Kasumi-1 (cell line): ENCODE measurements around the gene MEFV.
"Not testable (repeated sequence)": the region's sequence is repeated elsewhere in the genome, so short reads cannot be mapped to it uniquely, and the experiment has no call there.

ENCODE experiments used
- DNase-seq, 2 experiments: peaks; one replicate each; lab custom pipeline; 2025; lab: John Stamatoyannopoulos, UW

The MEFV gene, protein sequence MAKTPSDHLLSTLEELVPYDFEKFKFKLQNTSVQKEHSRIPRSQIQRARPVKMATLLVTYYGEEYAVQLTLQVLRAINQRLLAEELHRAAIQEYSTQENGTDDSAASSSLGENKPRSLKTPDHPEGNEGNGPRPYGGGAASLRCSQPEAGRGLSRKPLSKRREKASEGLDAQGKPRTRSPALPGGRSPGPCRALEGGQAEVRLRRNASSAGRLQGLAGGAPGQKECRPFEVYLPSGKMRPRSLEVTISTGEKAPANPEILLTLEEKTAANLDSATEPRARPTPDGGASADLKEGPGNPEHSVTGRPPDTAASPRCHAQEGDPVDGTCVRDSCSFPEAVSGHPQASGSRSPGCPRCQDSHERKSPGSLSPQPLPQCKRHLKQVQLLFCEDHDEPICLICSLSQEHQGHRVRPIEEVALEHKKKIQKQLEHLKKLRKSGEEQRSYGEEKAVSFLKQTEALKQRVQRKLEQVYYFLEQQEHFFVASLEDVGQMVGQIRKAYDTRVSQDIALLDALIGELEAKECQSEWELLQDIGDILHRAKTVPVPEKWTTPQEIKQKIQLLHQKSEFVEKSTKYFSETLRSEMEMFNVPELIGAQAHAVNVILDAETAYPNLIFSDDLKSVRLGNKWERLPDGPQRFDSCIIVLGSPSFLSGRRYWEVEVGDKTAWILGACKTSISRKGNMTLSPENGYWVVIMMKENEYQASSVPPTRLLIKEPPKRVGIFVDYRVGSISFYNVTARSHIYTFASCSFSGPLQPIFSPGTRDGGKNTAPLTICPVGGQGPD

DNA sequence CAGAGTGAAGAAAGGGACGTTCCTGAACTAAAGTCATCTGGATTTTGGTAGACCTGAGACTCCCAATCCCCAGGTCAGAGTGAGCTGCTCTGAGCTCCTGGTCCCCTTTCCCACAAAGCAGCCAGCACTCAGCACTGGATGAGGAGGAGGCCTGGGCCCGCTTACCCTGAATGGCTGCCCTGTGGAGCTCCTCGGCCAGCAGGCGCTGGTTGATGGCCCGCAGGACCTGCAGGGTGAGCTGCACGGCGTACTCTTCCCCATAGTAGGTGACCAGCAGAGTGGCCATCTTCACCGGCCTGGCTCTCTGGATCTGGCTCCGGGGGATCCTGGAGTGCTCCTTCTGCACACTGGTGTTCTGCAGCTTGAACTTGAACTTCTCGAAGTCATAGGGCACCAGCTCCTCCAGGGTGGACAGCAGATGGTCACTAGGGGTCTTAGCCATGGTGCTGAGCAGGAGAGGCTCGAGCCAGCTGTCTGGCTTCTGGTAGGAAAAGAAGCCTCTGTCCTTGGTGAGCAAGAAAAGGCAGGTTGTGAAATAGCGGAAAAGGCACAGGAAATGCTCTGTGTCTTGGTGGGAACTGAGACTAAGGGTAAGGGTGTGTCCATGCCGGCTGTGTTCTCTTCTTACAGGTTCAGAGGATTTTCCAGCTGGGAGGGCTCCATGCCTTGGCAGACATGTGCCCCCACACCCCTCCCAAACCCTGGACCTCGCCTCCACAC lies at the start of gene MEFV:
Gene MEFV (minus strand): TSS at position 488 of the 720 bp plus-strand sequence. CDS start 46 bp downstream, at position 442.
- DNase-seq, result peak; percentile 41 to 50

DNA sequence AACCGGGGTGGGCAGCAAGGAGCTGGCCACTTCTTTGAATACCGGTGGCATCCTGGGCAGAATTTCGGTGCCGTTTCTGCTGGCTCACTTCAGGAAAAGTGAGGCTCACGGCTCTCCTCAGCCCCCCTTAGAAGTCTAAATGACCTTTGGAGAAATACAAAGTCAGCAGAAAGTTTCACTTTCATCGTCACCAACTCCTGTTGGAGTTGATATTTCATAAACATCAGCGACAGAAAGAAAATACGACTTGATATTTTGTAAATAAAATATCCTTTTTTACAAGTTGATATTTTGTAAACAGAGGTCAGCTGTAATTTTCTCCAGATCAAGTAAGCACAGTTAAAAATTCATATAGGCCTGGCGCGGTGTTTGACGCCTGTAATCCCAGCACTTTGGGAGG lies 49.6 kb upstream of the MEFV start:
- DNase-seq, result no peak

DNA sequence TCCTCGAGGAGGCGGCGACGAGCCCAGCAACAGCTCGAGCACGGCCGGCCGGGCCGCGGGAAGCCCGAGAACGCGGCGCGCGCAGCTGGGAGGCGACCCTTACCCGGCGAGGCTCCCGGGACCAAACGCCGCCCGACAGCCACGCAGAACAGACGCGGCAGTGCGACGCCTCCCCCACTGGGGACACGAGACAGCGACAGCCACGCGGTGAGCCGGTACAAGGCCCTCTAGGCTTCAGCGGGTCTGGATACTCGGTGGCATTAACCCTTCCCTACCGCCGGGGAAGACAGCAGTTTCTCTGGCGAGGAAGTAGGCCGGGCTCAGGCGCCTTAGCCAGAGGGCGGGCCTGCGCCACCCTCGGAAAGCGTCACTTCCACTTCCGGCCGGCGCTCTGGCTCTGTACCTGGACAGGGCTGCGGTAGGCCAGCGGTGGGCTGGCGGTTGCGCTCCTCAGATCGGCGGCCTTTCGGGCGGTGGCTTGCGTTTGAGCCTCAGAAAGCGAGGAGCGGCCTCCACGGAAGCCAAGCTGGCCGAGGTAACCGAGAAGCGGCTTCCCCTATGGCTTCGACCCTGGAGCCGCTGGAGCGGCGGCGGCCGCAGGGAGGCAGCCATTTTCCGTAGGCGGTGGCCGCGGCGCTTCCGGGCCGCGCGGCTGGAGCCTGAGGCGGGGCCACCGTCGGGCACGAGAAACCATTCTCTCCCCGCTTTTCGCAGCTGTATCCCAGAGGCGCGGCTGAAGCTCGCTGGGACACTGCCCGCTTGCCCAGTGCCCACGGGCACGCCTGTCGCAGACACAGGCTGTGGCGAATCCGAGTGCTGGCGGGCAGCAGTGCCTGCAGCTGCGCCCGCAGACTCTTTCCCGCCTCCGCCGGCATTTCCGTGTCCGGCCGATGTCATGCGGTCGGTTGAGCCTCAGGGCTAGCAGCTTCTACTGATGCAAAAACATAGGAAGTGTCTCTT lies 49.0 kb upstream of the MEFV start, which contains the start of the genes TIGD7 and ZNF75A:
Gene TIGD7 (minus strand): TSS at position 322 of the 960 bp plus-strand sequence. CDS start 4,816 bp downstream, outside the sequence.
Gene ZNF75A (plus strand): TSS at position 389 of the 960 bp plus-strand sequence. CDS start 2,932 bp downstream, outside the sequence.
- DNase-seq, result no peak

DNA sequence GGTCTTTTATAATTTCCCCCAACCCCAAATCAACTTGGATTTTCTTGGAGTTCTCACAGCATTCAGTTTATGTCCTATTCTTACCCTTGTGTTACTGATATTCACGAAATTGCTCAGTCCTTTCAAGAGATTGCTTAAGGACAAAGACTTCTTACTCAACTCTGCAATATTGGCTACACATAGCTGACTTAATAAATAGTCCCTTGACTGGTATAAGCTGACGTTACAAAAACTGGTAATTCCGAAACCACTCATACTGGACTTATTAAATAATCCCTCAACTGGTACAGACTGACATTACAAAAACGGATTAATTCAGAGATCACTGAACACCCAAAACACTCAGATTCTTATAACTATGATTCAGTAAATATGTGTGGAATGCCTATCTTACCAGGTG lies 47.9 kb upstream of the MEFV start:
- no peak for DNase-seq

DNA sequence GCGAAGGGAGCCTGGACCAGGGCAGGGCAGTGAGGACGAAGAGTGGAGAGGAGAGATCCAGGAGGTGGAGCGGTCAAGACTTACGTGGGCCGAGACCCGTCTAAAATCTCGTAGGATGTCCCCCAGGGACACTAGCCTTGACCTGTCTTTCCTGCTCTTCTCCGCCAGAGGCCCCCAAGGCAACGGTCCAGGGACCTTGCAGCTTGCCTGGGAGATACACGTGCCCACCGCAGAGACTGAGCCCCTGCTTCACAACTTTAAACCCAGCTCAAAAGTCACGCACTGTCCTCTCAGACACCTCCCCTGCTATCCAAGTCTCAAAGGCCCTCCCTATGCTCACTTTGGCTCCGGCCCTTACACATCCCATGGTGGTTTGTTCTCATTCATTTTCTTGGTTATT lies 39.4 kb upstream of the MEFV start:
- no peak for DNase-seq

DNA sequence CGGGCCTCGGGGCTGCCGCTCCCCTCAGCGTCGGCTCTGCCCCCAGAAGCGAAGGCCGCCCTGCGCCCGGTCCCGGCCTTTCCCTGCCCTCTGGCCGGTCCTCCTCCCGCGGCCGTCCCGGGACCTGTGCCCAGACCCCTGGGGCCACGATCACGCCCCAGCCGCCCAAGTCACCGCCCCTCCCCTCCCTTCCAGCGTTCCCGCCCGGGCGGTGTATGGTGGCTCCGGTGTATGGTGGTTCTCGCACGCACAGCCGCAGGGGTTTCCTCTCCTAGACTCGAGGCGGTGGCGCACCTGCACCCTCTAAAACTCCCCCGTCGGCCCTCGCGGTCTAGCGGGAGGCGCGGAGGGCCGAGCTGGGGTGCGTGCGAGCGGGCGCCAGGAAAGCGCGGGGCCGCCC lies 38.8 kb upstream of the MEFV start:
- no peak for DNase-seq

DNA sequence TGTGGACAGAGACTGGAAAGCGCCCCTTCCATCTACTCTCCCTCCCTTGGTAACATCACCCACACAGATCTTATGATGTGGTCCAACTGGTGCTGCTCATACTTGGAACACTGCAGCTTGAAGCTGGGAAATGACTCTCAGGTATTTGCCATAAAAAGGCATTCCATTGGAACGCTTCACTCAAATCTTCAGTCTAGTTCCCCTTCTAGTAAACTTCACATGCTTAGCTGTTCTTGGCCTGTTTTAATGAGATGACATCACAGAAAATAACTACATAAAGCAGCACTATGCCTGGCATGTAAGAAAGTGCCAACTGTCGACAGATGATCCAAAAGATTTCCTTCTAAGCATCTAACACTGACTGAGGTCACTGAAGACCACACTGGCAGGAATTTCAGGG lies 36.2 kb upstream of the MEFV start:
- no peak for DNase-seq

DNA sequence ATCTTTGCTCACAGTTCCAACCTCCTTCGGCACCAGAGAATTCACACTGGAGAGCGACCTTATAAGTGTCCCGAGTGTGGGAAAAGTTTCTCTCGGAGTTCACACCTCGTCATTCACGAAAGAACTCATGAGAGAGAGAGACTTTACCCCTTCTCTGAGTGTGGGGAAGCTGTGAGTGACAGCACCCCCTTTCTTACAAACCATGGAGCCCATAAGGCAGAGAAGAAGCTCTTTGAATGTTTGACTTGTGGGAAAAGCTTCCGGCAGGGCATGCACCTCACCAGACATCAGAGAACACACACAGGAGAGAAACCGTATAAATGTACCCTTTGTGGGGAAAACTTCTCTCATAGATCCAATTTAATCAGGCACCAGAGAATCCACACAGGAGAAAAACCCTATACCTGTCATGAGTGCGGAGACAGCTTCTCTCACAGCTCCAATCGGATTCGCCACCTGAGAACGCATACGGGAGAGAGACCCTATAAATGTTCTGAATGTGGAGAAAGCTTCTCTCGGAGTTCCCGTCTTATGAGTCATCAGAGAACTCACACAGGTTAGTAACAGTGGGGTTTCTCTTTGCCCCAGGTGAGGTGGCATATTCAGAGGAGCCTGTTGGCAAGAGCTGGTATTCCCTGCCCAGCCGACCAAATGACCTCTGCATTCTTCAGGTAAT lies 33.7 kb upstream of the MEFV start:
- no peak for DNase-seq

DNA sequence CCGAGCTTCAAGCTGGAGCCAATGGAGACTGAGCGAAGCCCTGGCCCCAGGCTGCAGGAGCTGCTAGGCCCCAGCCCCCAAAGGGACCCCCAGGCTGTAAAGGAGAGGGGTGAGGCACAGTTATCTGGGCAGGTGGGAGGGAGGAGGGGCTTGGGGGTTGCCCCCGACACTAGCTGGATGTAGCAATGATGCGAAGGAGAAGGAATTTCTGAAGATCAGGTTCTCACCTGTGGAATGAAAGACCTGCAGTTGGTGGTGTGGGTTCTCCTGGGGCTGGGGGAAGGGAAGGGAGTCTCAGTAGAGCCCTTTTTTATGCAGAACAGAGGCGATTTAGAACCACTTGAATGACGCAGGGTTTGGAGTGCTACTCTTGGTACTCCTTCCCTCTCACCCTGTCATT lies 28.7 kb upstream of the MEFV start:
- DNase-seq, result no peak

DNA sequence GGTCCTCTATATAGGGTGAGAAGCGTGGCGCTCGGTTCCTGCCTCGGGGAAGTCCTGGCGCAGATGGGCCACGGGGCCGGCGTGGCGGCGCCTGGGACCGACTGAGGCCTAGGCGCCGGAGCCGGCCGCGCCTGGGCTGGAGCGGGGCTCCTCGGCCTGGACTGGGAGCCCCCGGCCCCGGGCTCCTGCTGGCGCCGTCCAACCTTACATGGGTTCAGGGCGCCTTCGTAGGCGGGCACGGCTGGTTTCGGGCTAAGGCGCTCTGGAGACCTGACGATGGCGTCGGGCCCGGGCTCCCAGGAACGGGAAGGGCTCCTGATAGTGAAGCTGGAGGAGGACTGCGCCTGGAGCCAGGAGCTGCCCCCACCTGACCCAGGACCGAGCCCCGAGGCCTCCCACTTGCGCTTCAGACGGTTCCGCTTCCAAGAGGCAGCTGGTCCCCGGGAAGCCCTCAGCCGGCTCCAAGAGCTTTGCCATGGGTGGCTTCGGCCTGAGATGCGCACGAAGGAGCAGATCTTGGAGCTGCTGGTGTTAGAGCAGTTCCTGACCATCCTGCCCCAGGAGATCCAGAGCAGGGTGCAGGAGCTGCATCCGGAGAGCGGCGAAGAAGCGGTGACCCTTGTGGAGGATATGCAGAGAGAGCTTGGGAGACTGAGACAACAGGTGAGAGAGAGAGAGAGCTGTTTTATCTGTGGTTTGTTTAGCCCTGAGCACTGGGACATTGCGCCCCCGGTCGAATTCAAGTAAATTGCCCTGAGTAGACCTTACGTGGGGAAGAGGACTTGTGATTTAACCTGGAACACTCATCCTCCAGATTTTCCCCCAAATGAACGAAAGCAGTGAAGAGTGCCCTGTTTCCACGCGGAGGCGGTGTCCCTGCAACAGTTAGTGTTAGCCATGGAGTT lies 27.4 kb upstream of the MEFV start:
- DNase-seq, result no peak

DNA sequence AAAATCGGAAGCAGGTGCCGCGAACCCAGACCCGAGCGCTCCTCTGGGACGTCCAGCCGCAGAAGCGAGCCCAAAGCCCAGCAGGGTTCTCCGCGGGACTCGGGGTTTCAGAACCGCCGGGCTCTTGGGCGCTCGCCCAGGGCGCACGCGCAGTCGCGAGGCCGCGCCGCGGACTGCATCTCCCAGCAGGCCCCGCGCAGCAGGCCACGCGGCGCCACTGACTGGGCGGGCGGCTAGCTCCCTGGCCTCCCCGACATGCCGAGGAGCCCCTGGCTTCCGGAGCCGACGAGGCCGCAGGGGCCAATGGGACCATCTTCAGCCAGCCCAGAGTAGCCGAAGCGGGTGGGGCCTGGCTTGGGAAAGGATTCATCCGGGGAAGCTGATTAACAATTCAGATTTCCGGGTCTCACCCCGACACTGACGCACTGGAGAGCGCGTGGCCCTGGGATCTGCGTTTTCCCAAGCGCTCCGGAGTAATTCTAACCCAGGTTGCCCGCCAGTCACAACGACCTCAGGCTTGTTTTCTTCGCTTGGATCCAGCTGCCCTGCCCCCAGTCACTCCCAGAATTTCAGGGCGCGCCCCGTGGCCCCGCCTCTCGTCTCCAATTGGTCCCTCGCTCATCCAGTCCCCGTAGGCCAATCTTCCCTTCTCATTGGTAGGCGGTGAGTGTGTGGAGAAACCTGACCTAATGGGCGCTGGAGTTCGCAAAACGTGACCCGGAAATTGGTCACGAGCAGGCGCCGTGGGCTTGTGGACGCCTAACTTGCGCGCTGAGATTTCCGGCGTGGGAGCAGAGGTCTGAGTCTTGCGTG lies 26.5 kb upstream of the MEFV start, which contains the start of gene ZNF263:
Gene ZNF263 (plus strand): TSS at position 762 of the 813 bp plus-strand sequence. CDS start 328 bp downstream, outside the sequence.
- peak; percentile 91 to 93 for DNase-seq

DNA sequence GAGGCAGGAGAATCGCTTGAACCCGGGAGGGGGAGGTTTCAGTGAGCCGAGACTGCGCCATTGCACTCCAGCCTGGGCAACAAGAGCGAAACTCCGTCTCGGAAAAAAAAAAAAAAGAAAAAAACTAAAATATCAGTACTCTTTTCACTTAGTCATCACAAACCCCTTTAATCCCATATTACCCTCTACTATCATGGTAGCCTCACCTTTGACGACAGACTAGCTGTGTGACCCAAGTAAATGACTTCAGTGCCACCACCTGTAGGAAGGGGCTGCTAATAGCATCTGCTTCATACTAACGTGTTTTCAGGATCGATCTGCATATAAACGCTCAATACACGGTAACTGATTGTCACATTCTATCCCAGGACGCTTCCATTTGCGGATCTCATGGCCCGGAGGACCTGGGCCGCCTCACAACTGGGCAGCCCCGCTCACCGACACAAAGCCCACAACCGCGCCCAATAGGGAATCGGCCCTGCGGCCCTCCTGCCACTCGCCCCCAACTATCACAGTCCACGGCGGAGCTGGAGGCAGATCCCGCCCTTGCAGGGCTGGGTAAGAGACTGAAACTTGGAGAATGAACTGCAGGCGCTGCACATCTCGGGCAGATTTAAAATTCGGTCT lies 25.8 kb upstream of the MEFV start:
- peak; percentile 39 to 49 for DNase-seq

DNA sequence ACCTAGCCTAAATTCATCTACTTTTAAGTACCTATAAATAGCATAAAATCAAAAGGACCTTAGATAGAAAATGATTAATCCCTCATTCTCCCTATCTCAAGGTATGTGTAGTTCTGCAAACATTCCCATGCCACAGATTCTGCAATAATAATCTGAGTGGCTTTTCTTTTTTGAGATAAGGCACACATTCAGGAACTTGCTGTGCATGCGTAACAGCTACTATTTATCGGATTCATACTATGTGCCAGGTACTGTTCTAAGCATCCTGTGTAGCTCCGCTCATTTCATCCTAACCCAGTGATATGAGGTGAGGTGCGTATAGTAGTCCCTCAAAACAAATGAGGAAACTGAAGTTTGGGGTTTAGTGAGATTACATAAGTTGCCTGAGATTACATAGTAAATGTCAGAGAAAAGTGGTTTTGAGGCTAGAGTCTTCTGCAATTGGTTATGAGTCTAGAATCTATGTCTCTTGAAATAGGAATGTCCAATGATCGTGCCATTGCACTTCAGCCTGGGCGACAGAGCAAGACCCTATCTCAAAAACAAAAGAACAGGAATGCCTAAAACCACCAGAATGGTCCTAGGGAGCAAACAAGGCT lies 24.9 kb upstream of the MEFV start:
- no peak for DNase-seq

DNA sequence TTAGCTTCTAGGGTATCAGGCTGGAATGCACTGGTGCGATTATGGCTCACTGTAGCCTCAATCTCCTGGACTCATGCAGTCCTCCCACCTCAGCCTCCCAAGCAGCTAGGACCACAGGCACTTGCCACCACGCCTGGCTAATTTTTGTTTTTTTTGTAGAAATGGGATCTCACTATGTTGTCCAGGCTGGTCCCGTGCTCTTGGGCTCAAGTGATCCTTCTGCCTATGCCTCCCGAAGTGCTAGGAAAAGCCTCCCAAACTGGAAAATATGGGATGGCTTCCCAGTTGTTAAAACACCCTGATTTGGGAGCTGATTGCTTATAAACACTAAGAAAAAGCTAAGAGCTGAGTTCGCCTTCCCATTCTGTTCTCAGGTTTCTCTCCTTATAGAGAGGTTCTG lies 20.2 kb upstream of the MEFV start:
- no peak for DNase-seq

DNA sequence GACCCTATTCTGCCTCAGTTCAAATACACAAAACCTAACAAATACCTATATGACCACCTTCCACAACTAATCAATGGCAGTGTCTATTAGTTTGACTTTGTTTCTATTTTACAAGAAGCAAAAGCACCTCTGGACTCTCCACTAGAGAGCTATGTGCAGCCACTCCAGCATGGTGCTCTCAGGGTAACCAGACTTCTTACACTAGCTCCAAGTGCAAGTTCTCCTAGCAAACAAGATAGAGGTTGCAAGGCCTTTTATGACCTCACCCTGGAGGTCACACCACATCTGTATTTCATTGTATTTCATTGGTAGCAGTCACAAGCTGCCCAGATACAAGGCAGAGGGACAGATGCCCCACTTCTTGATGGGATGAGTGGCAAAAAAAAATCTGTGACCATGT lies 18.5 kb upstream of the MEFV start:
- DNase-seq, result no peak

DNA sequence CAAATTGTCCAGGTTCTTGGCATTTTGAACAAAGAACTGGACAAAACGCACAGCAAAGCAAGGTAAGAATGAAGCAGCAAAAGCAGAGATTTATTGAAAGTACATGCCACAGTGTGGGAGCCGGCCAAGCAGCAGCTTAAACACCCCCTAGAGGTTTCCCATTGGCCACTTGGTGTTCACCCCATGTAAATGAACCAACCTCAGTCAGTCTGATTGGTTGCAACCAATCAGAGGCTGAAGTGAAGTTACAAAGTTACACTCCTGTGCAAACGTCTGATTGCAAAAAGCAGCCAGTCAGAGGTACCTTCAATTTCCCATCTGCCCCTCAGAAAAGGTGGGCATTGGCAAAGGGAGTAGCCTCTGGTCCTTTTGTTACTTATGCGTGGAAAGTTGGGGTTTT lies 18.1 kb upstream of the MEFV start:
- DNase-seq, result no peak

DNA sequence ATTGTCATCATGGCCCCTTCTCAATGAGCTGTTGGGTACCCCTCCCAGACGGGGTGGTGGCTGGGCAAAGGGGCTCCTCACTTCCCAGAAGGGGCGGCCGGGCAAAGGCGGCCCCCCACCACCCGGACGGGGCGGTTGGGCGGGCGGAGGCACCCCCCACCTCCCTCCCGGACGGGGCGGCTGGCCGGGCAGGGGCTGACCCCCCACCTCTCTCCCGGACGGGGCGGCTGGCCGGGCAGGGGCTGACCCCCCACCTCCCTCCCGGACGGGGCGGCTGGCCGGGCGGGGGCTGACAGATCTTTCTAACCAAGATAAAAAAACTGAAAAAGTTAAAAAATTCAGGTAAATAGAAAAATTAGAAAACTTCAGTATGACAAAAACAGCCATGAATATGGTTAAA lies 14.8 kb upstream of the MEFV start:
- not testable (repeated sequence) for DNase-seq

DNA sequence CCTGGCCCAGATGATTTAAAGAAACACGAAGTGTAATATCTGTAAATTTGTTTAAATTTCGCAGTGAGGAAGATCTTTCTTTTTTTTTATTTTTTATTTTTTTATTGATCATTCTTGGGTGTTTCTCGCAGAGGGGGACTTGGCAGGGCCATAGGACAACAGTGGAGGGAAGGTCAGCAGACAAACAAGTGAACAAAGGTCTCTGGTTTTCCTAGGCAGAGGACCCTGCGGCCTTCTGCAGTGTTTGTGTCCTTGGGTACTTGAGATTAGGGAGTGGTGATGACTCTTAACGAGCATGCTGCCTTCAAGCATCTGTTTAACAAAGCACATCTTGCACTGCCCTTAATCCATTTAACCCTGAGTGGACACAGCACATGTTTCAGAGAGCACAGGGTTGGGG lies 14.3 kb upstream of the MEFV start:
- not testable (repeated sequence) for DNase-seq
